CD4-positive, alpha-beta T cell treated with Interferon gamma for 1 hour (primary cell): Measurements from ENCODE around the gene SMAD6.
"Not testable (repeated sequence)": the region's sequence is repeated elsewhere in the genome, so short reads cannot be mapped to it uniquely, and the experiment has no call there.

Experiments used
- DNase-seq: peaks from one replicate; pipeline ENCODE4 v3.0.0-alpha.2; 2020

Gene SMAD6

GRCh38 chr15:66743703-66744536, 41.9 kb downstream of the SMAD6 start:
- no peak for DNase-seq

- DNase-seq = no peak
Observed at GRCh38 chr15:66744610-66745279, 42.7 kb downstream of the SMAD6 start.

GRCh38 chr15:66745530-66746230, 43.6 kb downstream of the SMAD6 start:
- DNase-seq = no peak

GRCh38 chr15:66746231-66746605, 44.2 kb downstream of the SMAD6 start:
- DNase-seq = no peak

DNA sequence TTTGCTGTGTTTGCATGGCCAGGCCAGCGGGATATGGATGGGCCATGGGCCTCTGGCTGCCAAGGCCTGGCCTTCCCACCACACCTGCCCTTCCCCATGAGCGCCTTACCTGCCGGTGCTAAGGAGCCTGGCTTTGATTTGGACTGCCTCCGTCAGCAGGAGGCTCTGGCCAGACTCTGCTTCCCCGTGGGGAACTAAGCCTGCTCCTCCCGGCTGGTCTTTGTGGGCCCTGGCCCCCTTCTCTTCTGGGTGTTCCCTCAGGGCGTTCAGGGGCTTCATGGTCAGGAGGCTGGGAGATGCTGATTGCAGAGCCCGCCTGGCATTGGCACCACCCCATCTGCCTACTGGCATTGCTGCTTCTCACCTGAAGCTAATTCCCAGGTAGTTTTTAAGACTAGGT, 45.2 kb downstream of the SMAD6 start:
- no peak for DNase-seq

DNA sequence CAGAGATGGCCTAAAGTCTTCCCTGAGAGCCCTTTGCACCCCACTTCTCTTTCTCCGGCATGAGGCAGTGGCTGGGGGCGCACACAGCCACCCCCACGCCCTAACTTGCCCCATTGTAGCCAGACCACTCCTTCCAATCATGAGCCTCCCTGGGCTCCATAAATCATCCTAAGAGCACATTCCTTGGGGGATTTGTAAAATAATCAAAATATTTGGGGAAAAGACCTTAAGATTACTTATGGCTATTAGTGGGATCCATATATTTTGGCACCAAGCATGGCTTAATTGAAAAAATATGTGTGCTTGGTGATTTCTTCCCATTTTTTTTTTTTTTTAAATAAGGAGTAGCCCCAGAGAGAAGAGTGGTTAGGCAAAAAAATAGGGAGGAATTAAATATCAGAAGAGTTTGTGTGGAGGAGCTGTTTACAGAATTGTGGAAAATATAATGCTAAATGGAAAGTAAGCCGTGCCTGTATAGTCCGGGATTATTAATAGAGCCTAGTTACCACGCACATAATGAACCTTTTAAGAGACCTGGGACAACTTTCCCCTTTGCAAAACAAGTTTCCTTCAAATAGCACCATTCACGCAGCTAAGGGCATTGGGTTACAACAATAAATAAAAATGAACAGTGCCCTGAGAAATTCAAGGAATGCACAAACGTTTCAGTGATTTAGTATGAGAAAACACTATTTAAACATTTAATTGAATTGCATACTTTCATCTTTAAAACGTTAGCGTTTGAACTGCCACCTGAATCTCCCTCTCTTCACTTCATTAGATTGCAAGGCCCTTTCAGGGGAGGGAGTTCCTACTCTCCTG, 46.1 kb downstream of the SMAD6 start:
- no peak for DNase-seq

- DNase-seq = no peak
Observed at GRCh38 chr15:66748708-66749035, 46.6 kb downstream of the SMAD6 start.

DNA sequence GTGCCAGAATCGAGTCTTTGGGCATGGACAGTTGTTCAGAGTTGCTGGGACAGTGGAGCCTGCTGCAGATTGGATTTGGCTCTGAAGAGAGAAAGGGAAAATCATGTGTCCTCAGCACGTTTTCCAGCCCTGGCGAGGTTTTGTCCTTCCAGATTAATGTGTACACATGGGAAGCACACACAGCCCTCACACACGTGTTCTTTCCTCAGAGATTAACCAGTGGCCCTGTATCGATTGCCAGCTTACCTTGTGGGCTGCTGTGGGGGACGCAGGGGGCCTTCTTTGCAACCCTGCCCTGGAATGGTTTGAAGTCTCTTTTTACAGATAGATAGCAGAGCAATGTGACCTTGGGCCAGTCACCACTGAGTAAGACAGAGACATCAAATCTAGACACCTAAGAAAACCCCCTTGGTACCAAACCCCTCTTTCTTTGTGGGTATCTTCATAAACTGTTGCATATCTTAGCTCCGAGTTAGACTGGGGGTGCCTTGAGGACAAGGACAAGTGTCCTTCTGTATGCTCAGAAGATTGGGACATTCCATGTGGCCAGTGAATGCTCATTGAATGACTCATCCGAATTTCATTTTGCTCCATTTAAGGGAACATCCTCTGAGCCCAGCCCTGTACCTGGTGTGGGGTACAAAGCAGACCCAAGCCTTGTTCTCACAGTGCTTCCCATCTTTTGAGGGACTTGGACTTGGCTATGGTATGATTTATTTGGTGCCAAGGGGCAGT, 48.0 kb downstream of the SMAD6 start:
- no peak for DNase-seq

DNA sequence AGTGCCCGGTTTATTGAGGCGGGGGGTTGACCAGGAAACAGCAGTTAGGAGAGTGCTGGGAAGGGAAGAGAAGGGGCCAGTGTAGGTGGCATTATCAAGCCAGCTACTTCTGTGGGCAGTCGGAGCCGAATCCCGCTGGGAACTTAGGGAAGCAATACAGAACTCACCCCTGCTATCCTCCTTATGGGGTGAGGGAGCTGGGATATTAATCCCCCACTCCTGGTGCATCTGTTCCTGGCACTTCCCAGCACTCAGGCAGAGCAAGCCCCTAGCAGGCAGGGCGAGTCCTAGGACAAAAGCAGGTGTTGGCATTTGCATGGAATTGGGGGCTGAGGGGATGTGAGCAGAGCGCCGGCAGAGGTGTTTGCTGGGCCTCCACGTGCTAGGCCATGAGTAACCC, 48.6 kb downstream of the SMAD6 start:
- no peak for DNase-seq

- DNase-seq = no peak
Observed at GRCh38 chr15:66751579-66751978, 49.5 kb downstream of the SMAD6 start.

GRCh38 chr15:66752078-66752477, 50.0 kb downstream of the SMAD6 start:
- no peak for DNase-seq

GRCh38 chr15:66753687-66754377, 51.8 kb downstream of the SMAD6 start:
- no peak for DNase-seq

DNA sequence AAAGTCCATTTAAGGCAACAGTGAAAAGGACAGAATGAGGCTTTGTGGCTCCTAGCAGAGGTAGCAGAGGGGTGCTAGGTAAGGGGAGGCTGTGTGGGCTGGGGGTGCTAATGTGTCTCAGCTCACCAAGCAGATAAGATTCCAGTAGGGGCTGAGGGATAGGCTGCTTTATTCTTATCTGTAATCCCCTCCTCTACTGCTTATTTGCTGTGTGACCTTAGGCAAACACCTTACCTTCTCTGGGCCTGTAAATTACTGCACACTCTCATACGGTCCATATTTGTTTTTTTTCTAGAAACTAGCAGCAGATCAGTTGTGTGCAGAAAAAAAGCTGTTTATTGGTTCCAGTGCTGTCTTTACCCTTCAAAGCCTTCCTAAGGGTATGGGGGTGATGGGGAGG, 52.8 kb downstream of the SMAD6 start:
- DNase-seq = no peak

GRCh38 chr15:66755298-66756068, 53.4 kb downstream of the SMAD6 start:
- DNase-seq = no peak

DNA sequence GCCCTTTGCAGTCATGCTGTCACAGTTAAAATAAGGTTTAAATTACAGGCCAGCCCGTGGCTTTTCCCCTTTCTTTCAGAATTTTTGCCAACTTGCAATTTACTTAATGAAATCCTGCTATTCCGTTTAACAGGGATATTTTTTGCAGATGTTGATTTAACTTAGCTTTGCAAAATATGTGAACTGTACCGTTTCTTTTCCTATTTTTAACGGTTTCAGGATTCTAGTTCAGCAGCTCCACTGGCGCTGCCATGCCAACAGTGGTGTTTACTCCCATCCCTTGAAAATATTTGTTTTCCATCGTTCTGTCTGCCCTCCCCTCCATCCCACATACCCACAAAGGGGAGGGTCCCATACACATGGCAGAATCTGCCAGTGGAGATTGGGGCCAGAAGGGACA, 54.3 kb downstream of the SMAD6 start:
- DNase-seq = no peak

DNA sequence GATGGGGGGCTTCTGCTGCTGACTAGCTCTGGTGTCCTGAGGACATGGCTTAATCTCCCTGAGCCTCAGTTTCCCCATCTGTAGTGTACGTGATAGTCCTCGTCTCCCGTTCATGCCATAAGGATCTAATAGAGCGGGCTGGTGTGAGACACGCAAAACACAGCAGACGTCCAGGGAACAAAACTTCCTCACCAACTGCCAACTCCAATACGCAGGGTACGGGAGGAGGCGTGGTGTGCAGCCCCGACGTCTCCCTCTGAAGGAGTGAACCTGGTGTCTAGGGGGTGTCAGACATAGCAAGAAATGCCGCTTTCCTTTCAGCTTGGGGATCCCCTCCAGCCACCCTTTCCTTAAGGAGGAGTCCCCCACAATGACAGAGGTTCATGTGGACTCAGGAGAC, 55.0 kb downstream of the SMAD6 start:
- DNase-seq = no peak

- DNase-seq = no peak
Observed at GRCh38 chr15:66757521-66757920, 55.5 kb downstream of the SMAD6 start.

DNA sequence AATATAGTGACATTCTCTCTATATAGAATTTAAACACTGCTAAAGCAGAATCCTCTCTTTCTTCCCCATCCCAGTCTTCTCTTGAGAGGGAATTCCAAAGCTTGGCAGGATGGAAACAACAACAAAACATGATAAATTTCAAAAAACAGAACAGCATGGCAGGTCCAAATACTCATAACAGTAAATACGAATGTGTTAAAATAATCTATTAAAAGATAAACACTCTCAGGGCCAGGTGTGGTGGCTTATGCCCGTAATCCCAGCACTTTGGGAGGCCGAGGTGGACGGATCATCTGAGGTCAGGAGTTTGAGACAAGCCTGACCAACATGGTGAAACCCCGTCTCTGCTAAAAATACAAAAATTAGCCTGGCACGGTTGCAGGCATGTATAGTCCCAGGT, 56.2 kb downstream of the SMAD6 start:
- not testable (repeated sequence) for DNase-seq

DNA sequence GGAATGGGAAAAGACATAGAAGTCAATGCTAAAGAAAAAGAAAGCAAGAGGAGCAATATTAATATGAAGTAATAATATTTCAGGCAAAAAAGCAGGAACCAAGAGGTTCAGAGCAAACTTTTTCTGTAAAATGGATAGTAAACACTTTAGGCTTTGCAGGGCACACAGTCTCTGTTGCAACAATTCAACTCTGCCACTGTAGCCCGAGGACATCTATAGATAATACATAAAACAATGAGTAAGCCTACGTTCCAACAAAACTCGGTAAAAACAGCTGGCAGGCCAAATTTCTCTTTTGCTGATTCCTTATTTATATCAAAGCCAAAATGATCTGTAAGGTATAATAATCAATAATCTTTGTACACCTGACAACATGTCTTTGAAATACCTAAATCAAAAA, 56.8 kb downstream of the SMAD6 start:
- DNase-seq = no peak

DNA sequence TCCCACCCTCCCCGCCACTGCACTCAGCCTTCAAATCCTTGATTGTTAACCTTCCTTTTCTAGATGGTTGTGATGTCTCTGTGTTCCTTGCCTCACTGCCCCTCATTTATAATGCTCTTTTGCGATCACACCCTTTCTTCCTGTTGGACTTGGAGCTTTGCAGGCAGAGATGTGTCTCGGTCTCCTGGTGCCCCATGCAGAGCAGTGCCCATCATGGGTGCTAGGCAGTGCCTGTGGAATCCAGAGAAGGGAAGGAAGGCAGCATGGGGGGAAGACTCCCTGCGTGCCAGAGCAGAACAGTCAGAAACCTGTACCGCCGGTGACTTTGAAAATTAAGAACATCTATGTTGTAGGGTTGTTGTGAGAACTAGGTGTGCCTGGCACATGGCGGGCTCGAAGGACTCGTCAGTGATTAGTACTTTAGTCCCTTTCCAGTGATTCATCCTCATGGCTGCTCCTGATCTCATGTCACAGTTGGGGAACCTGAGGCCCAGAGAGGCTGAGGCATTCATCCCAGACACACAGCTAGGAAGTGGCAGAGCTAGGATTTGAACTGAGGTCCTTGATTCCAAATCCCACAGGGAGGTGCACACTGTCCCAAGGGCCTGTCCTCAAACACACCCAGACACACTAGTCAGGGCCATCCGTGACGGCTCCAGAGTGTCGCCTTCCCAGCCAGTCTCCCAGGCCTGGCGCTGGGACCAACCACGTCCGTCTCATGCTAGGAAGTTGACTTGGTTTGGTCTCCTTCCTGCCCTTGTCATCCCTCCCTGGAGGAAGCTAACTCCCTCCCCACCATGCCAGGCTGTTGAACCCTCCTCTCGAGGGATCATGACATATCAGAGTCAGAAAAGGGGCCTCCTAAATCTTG, 58.3 kb downstream of the SMAD6 start:
- DNase-seq = no peak
